Measurements from ENCODE around the gene EEF1G. TPM values are rescaled to one million over a fixed set of nuclear protein-coding genes. Genes with fewer than 3 reads are reported as not detected.

EEF1G gene
- total RNA-seq, 4 donors from 2014 or later: 1,068 to 1,537 (median 1,375) TPM

GRCh38 chr11:62534779-62535545 lies 38.7 kb downstream of the EEF1G start:
- no peaks in the 10 kb centered on the region for H3K9me3 ChIP-seq
- H3K27me3 ChIP-seq: no peaks in the 10 kb centered on the region
- no peak overlapping the region for H3K4me3 ChIP-seq
- TF ChIP-seq POLR2A (IDR thresholded peaks at IDR 0.05; ENCODE audit: low read depth): no peak
- TF ChIP-seq EP300 (IDR thresholded peaks at IDR 0.05): no peak
- no peak for TF ChIP-seq POLR2AphosphoS5 (IDR thresholded peaks at IDR 0.05)
- TF ChIP-seq, protein P1, sequence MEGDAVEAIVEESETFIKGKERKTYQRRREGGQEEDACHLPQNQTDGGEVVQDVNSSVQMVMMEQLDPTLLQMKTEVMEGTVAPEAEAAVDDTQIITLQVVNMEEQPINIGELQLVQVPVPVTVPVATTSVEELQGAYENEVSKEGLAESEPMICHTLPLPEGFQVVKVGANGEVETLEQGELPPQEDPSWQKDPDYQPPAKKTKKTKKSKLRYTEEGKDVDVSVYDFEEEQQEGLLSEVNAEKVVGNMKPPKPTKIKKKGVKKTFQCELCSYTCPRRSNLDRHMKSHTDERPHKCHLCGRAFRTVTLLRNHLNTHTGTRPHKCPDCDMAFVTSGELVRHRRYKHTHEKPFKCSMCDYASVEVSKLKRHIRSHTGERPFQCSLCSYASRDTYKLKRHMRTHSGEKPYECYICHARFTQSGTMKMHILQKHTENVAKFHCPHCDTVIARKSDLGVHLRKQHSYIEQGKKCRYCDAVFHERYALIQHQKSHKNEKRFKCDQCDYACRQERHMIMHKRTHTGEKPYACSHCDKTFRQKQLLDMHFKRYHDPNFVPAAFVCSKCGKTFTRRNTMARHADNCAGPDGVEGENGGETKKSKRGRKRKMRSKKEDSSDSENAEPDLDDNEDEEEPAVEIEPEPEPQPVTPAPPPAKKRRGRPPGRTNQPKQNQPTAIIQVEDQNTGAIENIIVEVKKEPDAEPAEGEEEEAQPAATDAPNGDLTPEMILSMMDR (IDR thresholded peaks at IDR 0.05): no peak
- intact Hi-C loops (cut with DNase I): no loop called here
- H3K36me3 ChIP-seq: peaks cover 60 to 71% (median 66%) of the 10 kb centered on the region in 4 donors
- DNase-seq (ENCODE audit: extremely low spot score): no peak
- peaks cover 48 to 89% (median 65%) of the 10 kb centered on the region in 4 donors for H3K4me1 ChIP-seq
- WGBS: 90% methylated on average over 17 of the region's 19 CpGs
- peak overlapping the region in 3 of 4 donors; percentile 97 to 100 (median 97) for H3K27ac ChIP-seq (replicated peaks in 1 of 4)

- peak overlapping the region in 1 of 4 donors; percentile 22 for H3K27ac ChIP-seq (replicated peaks in 1 of 4)
- peaks cover 20 to 79% (median 38%) of the 10 kb centered on the region in 4 donors for H3K4me1 ChIP-seq
- intact Hi-C loops (cut with DNase I): no loop called here
- peaks cover 88 to 96% (median 94%) of the 10 kb centered on the region in 4 donors for H3K36me3 ChIP-seq
- no peak for DNase-seq (ENCODE audit: extremely low spot score)
- no peak for TF ChIP-seq EP300 (IDR thresholded peaks at IDR 0.05)
- TF ChIP-seq POLR2AphosphoS5 (IDR thresholded peaks at IDR 0.05): peak in 1 of 2 donors; percentile 17
- H3K4me3 ChIP-seq: no peak overlapping the region
- H3K9me3 ChIP-seq: no peaks in the 10 kb centered on the region
- 95% methylated on average over 2 of the region's 2 CpGs for WGBS
- H3K27me3 ChIP-seq: no peaks in the 10 kb centered on the region
Observed at GRCh38 chr11:62532096-62532495, 41.6 kb downstream of the EEF1G start.

DNA sequence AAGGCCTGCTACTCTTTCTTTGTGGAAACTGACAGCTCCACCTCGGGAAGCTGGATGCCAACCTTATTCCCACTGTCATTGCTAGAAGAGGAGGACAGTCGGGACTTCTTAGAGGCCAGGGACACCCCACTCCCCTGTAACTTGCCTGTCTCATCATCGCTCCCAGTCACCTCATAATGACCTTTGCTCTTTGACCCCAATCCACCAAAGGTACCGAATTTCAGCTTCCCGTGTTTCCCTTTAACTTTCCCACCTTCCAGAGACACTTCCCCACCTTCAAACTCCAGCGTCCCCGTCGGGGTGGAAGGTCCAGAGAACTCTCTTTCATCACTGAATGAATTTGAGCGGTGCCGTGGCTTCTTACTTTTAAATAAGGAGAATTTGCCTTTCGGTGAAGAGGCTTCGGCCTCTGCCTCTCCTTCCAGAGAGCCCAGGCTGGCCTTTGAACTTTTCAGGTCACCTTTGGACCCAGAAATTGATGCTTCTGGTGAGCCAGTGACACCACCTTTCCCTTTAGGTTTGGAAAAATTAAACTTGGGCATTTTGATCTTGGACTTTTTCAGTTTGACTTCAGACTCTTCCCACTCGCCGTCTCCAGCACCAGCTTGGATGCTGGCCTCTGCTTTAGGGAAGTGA lies 56.8 kb downstream of the EEF1G start:
- Histone ChIP-seq H3K36me3 (peaks cover 52 to 85% (median 83%) of the 10 kb centered on the region in 4 donors), H3K27me3 (no peaks in the 10 kb centered on the region), H3K4me1 (peaks cover 31 to 80% (median 59%) of the 10 kb centered on the region in 4 donors), H3K4me3 (no peak overlapping the region), H3K27ac (replicated peaks in 1 of 4) (peak overlapping the region; percentile 22 to 46 (median 22)), H3K9me3 (no peaks in the 10 kb centered on the region)
- TF ChIP-seq EP300 (IDR thresholded peaks at IDR 0.05) (no peak), POLR2AphosphoS5 (IDR thresholded peaks at IDR 0.05) (peak in 1 of 2 donors; percentile 38)
- intact Hi-C loops (cut with DNase I): no loop called here
- no peak for DNase-seq (ENCODE audit: extremely low spot score)
- 75% methylated on average over 13 of the region's 14 CpGs for WGBS

- DNase-seq (ENCODE audit: extremely low spot score): no peak
- Histone ChIP-seq H3K27ac (replicated peaks in 1 of 4) (peak overlapping the region in 2 of 4 donors; percentile 8 to 91), H3K27me3 (no peaks in the 10 kb centered on the region), H3K36me3 (peaks cover 27 to 58% (median 56%) of the 10 kb centered on the region in 4 donors), H3K4me1 (peaks cover 31 to 84% (median 68%) of the 10 kb centered on the region in 4 donors), H3K9me3 (no peaks in the 10 kb centered on the region), H3K4me3 (no peak overlapping the region)
- intact Hi-C loops (cut with DNase I): no loop called here
- WGBS: 78% methylated on average over 6 of the region's 7 CpGs
- TF ChIP-seq, protein P1 (IDR thresholded peaks at IDR 0.05): no peak
- no peak for TF ChIP-seq POLR2A (IDR thresholded peaks at IDR 0.05; ENCODE audit: low read depth)
- no peak for TF ChIP-seq POLR2AphosphoS5 (IDR thresholded peaks at IDR 0.05)
- TF ChIP-seq EP300 (IDR thresholded peaks at IDR 0.05): no peak
Observed at GRCh38 chr11:62514151-62514550, 59.5 kb downstream of the EEF1G start.

- Histone ChIP-seq H3K9me3 (no peaks in the 10 kb centered on the region), H3K4me1 (peaks cover 32 to 86% (median 68%) of the 10 kb centered on the region in 4 donors), H3K36me3 (peaks cover 22 to 53% (median 51%) of the 10 kb centered on the region in 4 donors), H3K4me3 (no peak overlapping the region), H3K27ac (replicated peaks in 1 of 4) (peak overlapping the region in 3 of 4 donors; percentile 60 to 91 (median 79)), H3K27me3 (no peaks in the 10 kb centered on the region)
- WGBS: 79% methylated on average over 10 of the region's 10 CpGs
- DNase-seq (ENCODE audit: extremely low spot score): no peak
- TF ChIP-seq EP300 (IDR thresholded peaks at IDR 0.05) (no peak), POLR2A (IDR thresholded peaks at IDR 0.05; ENCODE audit: low read depth) (no peak), POLR2AphosphoS5 (IDR thresholded peaks at IDR 0.05) (no peak)
- TF ChIP-seq, protein P1 (IDR thresholded peaks at IDR 0.05): no peak
- intact Hi-C loops (cut with DNase I): no loop called here
Observed at GRCh38 chr11:62513626-62514025, 60.1 kb downstream of the EEF1G start.
